Gastroesophageal sphincter (tissue), 3 donors: ENCODE measurements around the gene TMTC2.

Source experiments
- EP300 ChIP-seq: sonication (generic); formaldehyde crosslinking; IDR thresholded peaks from one replicate; pipeline ENCODE4 v1.6.1; 2017; ENCODE audit warnings: antibody characterized with exemption, mild to moderate bottlenecking
- TF ChIP-seq, protein P1 (sequence below), 4 experiments: fragments of 200-600 bp in 2 of 4; fragments of 450-650 bp in 2 of 4; sonication (generic) in 1 of 4; IDR thresholded peaks; one replicate each; pipeline ENCODE4 v1.5.1; 2017 to 2019; ENCODE audit warnings: antibody characterized with exemption in 4 of 4, mild to moderate bottlenecking in 2 of 4, moderate library complexity in 2 of 4

DNA sequence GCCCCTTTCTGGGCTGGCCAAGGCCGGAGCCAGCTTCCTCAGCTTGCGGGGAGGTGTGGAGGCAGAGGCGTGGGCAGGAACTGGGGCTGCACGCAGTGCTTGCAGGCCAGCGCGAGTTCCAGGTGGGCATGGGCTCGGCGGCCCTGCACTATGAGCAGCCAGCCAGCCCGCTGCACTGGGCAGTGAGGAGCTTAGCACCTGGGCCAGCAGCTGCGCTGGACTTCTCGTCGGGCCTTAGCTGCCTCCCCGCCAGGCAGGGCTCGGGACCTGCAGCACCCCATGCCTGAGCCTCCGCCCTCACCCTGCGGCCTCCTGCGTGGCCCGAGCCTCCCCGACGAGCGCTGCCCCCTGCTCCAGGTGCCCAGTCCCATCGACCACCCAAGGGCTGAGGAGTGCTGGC lies 42.0 kb downstream of the TMTC2 start:
- TF ChIP-seq, protein P1, sequence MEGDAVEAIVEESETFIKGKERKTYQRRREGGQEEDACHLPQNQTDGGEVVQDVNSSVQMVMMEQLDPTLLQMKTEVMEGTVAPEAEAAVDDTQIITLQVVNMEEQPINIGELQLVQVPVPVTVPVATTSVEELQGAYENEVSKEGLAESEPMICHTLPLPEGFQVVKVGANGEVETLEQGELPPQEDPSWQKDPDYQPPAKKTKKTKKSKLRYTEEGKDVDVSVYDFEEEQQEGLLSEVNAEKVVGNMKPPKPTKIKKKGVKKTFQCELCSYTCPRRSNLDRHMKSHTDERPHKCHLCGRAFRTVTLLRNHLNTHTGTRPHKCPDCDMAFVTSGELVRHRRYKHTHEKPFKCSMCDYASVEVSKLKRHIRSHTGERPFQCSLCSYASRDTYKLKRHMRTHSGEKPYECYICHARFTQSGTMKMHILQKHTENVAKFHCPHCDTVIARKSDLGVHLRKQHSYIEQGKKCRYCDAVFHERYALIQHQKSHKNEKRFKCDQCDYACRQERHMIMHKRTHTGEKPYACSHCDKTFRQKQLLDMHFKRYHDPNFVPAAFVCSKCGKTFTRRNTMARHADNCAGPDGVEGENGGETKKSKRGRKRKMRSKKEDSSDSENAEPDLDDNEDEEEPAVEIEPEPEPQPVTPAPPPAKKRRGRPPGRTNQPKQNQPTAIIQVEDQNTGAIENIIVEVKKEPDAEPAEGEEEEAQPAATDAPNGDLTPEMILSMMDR (IDR thresholded peaks at IDR 0.05) = no peak
- no peak for TF ChIP-seq EP300
